ENCODE results near the gene SIGMAR1. TPM values are rescaled to one million over a fixed set of nuclear protein-coding genes. Genes with fewer than 3 reads are reported as not detected.

SIGMAR1 gene
- total RNA-seq, 1 donor from 2014 or later: 26.1 TPM

- DNase-seq: peak; percentile 80
These were observed 33.9 kb downstream of the SIGMAR1 start for GRCh38 chr9:34603610-34604231.

GRCh38 chr9:34601937-34602573, 35.5 kb downstream of the SIGMAR1 start:
- no peak for DNase-seq

- DNase-seq: no peak
These were observed 36.7 kb downstream of the SIGMAR1 start for GRCh38 chr9:34600908-34601307.

- no peak for DNase-seq
These were observed 38.0 kb downstream of the SIGMAR1 start for GRCh38 chr9:34599546-34599945.

GRCh38 chr9:34594177-34594576, 43.4 kb downstream of the SIGMAR1 start:
- no peak for DNase-seq

- peak; percentile 47 for DNase-seq
These were observed 44.5 kb downstream of the SIGMAR1 start for GRCh38 chr9:34592895-34593601.

GRCh38 chr9:34591917-34592866, 45.4 kb downstream of the SIGMAR1 start:
- no peak for DNase-seq

- DNase-seq: peak; percentile 72
These were observed 46.2 kb downstream of the SIGMAR1 start for GRCh38 chr9:34591248-34591916.

GRCh38 chr9:34590381-34591247, 47.0 kb downstream of the SIGMAR1 start:
- DNase-seq: no peak

GRCh38 chr9:34589636-34590380, 47.8 kb downstream of the SIGMAR1 start, which contains the start of gene CNTFR:
CNTFR (minus strand) TSS chr9:34589724; CDS start chr9:34568981, 20,743 bp downstream.
- DNase-seq: peak; percentile 38

GRCh38 chr9:34588671-34589635, 48.6 kb downstream of the SIGMAR1 start:
- peak; percentile 27 for DNase-seq

GRCh38 chr9:34587271-34587670, 50.3 kb downstream of the SIGMAR1 start:
- DNase-seq: no peak

- no peak for DNase-seq
These were observed 51.5 kb downstream of the SIGMAR1 start for GRCh38 chr9:34585946-34586669.

GRCh38 chr9:34584970-34585369, 52.6 kb downstream of the SIGMAR1 start:
- no peak for DNase-seq

Measured in skin of body (tissue), 2 donors.